Measurements from ENCODE around the gene EVA1C. TPM values are rescaled to one million over a fixed set of nuclear protein-coding genes. Genes with fewer than 3 reads are reported as not detected.
A peak's percentile ranks its signal among the peaks of the same experiment; 100 is the strongest.

Gene EVA1C
- total and polyA plus RNA-seq, 2 donors (not counting 3 experiments of a cell fraction or from before 2014, with no cell fraction given): 22.8 to 38.6 TPM

GRCh38 chr21:32562426-32562825 lies 149.9 kb downstream of the EVA1C start:
- peak overlapping the region; percentile 22 for H3K27ac ChIP-seq (ENCODE audit: insufficient read depth, low read depth, low read length)

More at GRCh38 chr21:32562426-32562825, 149.9 kb downstream of the EVA1C start:
- dilution Hi-C loops (cut with MboI; ENCODE audit: extremely low pct_ligation_motif_present, low sequenced_read_pairs): no loop called here
- DNase-seq (ENCODE audit: low read depth, low spot score) (peak; percentile 84), FAIRE-seq (peak; percentile 79)
- H3K36me3 ChIP-seq (ENCODE audit: control insufficient read depth in 2 of 2, extremely low read depth in 1 of 2, insufficient read depth in 2 of 2, low read length in 2 of 2): no peaks in the 10 kb centered on the region
- H2AFZ ChIP-seq (ENCODE audit: low read depth, low read length): peak overlapping the region; percentile 44
- H3K79me2 ChIP-seq (ENCODE audit: control insufficient read depth, insufficient read depth, low read length): no peaks in the 10 kb centered on the region
- H3K4me1 ChIP-seq (ENCODE audit: control insufficient read depth, extremely low read depth, insufficient read depth, low read length): peaks cover 6% of the 10 kb centered on the region
- peaks cover 2% of the 10 kb centered on the region for H3K9me3 ChIP-seq (replicated peaks; ENCODE audit: control insufficient read depth, insufficient read depth, low read length)
- H3K4me2 ChIP-seq (ENCODE audit: insufficient read depth, low read length): no peak overlapping the region
- H3K27me3 ChIP-seq (ENCODE audit: control insufficient read depth in 2 of 2, insufficient read depth in 2 of 2, low read length in 2 of 2): no peaks in the 10 kb centered on the region
- TF ChIP-seq EZH2 (IDR thresholded peaks at IDR 0.05; ENCODE audit: borderline replicate concordance, low read depth, low read length, severe bottlenecking): no peak
- TF ChIP-seq POLR2AphosphoS5 (IDR thresholded peaks at IDR 0.05; ENCODE audit: insufficient read depth, low read depth, low read length): no peak
- peak; percentile 4 for TF ChIP-seq FOS (IDR thresholded peaks at IDR 0.05; ENCODE audit: borderline replicate concordance, insufficient read depth, low read length)
- peak; percentile 11 for TF ChIP-seq GATA2 (IDR thresholded peaks at IDR 0.05; ENCODE audit: insufficient read depth, insufficient read length, low read depth, low read length)
- no peak for TF ChIP-seq POLR2A (IDR thresholded peaks at IDR 0.05; ENCODE audit: low read depth, low read length)
- TF ChIP-seq JUN (IDR thresholded peaks at IDR 0.05; ENCODE audit: borderline replicate concordance, insufficient read depth, insufficient read length, low read depth): no peak
- TF ChIP-seq MAX (IDR thresholded peaks at IDR 0.05; ENCODE audit: insufficient read depth, insufficient read length): peak; percentile 57
- no peak for TF ChIP-seq MYC (IDR thresholded peaks at IDR 0.05; ENCODE audit: low read depth, low read length)
- TF ChIP-seq CTCF (IDR thresholded peaks at IDR 0.05; ENCODE audit: extremely low read depth in 1 of 2, insufficient read depth in 1 of 2, low read depth in 1 of 2, low read length in 2 of 2): peak; percentile 48 to 61
- H4K20me1 ChIP-seq (replicated peaks; ENCODE audit: control insufficient read depth, extremely low read depth, insufficient read depth, low read length): no peaks in the 10 kb centered on the region
- no peak overlapping the region for H3K4me3 ChIP-seq (replicated peaks in 1 of 3; ENCODE audit: insufficient read depth in 1 of 3, low read depth in 1 of 3, low read length in 3 of 3)
- H3K9me1 ChIP-seq (replicated peaks; ENCODE audit: control insufficient read depth, extremely low read depth, insufficient read depth, low read length): no peaks in the 10 kb centered on the region
- intact Hi-C loops (cut with micrococcal nuclease): loop anchor here (1.0 kb wide), 4 partner anchors 38 to 159 kb away; no protein-coding TSS in a partner anchor
- CTCF ChIA-PET: interaction anchor here (0.7 to 3.9 kb wide), 20 partner anchors 9 to 256 kb away, joined by 3 to 62 read pairs (median 6); partner anchors contain the start of gene EVA1C
- no peak overlapping the region for H3K9ac ChIP-seq (replicated peaks; ENCODE audit: extremely low read depth, insufficient read depth, low read length)
- POLR2A ChIA-PET: interaction anchor here (0.6 to 1.5 kb wide), 2 partner anchors 38 to 87 kb away, joined by 3 to 4 read pairs; no protein-coding TSS in a partner anchor
- BruUV-seq (replicated peaks): no TSS peak

Data from endothelial cell of umbilical vein (primary cell).